NCI-H748 (cell line): Measurements from ENCODE around the gene PKD2L2.
"Not testable (repeated sequence)": the region's sequence is repeated elsewhere in the genome, so short reads cannot be mapped to it uniquely, and the experiment has no call there.

ENCODE experiments used
- DNase-seq: peaks from one replicate; lab custom pipeline; 2025; ENCODE audit not compliant: unreplicated experiment; lab: John Stamatoyannopoulos, UW

PKD2L2 gene

GRCh38 chr5:137888863-137889759 is at the start of gene PKD2L2:
TSS of gene PKD2L2 (plus strand) at chr5:137889457. CDS start at chr5:137889492, 35 bp downstream.
- no peak for DNase-seq

GRCh38 chr5:137842296-137842695 is 47.0 kb upstream of the PKD2L2 start:
- no peak for DNase-seq

- no peak for DNase-seq
Measured at GRCh38 chr5:137843676-137844299, 45.5 kb upstream of the PKD2L2 start.

- DNase-seq = no peak
Measured at GRCh38 chr5:137845472-137845871, 43.8 kb upstream of the PKD2L2 start.

GRCh38 chr5:137847687-137848086 is 41.6 kb upstream of the PKD2L2 start:
- DNase-seq = no peak

GRCh38 chr5:137853165-137853564 is 36.1 kb upstream of the PKD2L2 start:
- not testable (repeated sequence) for DNase-seq

- no peak for DNase-seq
Measured at GRCh38 chr5:137856201-137856600, 33.1 kb upstream of the PKD2L2 start.

- no peak for DNase-seq
Measured at GRCh38 chr5:137856916-137857862, 32.1 kb upstream of the PKD2L2 start.

- no peak for DNase-seq
Measured at GRCh38 chr5:137858223-137858916, 30.9 kb upstream of the PKD2L2 start.

- DNase-seq = no peak
Measured at GRCh38 chr5:137858954-137859353, 30.3 kb upstream of the PKD2L2 start.

- no peak for DNase-seq
Measured at GRCh38 chr5:137862251-137862650, 27.0 kb upstream of the PKD2L2 start.

- DNase-seq = not testable (repeated sequence)
Measured at GRCh38 chr5:137863653-137864052, 25.6 kb upstream of the PKD2L2 start.

GRCh38 chr5:137866541-137867388 is 22.5 kb upstream of the PKD2L2 start:
- DNase-seq = no peak

GRCh38 chr5:137867664-137868063 is 21.6 kb upstream of the PKD2L2 start, which contains the start of gene MYOT:
TSS of gene MYOT (plus strand) at chr5:137867860. CDS start at chr5:137870652, 2,792 bp downstream.
- no peak for DNase-seq

- DNase-seq = no peak
Measured at GRCh38 chr5:137870647-137871339, 18.5 kb upstream of the PKD2L2 start.

- no peak for DNase-seq
Measured at GRCh38 chr5:137871571-137871970, 17.7 kb upstream of the PKD2L2 start.

- DNase-seq = no peak
Measured at GRCh38 chr5:137872466-137872865, 16.8 kb upstream of the PKD2L2 start.

GRCh38 chr5:137876101-137876500 is 13.2 kb upstream of the PKD2L2 start:
- DNase-seq = no peak

GRCh38 chr5:137880313-137880712 is 8.9 kb upstream of the PKD2L2 start:
- no peak for DNase-seq
